LHCN-M2 (cell line): ENCODE measurements around the gene EIF3L. TPM values are rescaled to one million over a fixed set of nuclear protein-coding genes. Genes with fewer than 3 reads are reported as not detected.

Experiments used
- DNase-seq: peaks from one replicate; pipeline ENCODE4 v3.0.0-alpha.2; 2012; ENCODE audit warnings: low read depth
- total RNA-seq: library from RNA; depleted of rRNA; stranded (reverse); fragments of >200 nt; gene quantifications from 2 replicates; pipeline ENCODE4 v1.2.3, GENCODE V29; 2014; rRNA removed

EIF3L gene
- total RNA-seq, 1 experiment from 2014 or later: 345 TPM

- no peak for DNase-seq
These were observed 77.8 kb downstream of the EIF3L start for GRCh38 chr22:37926771-37927636.

GRCh38 chr22:37927637-37927936 is 78.4 kb downstream of the EIF3L start:
- no peak for DNase-seq

GRCh38 chr22:37929390-37929789 is 80.2 kb downstream of the EIF3L start:
- DNase-seq: no peak

- DNase-seq: peak; percentile 35
These were observed 81.2 kb downstream of the EIF3L start for GRCh38 chr22:37930270-37930951.

- peak; percentile 31 for DNase-seq
These were observed 81.8 kb downstream of the EIF3L start for GRCh38 chr22:37930952-37931440.

GRCh38 chr22:37931893-37932389 is 82.7 kb downstream of the EIF3L start:
- DNase-seq: no peak

GRCh38 chr22:37932401-37932800 is 83.2 kb downstream of the EIF3L start:
- no peak for DNase-seq

GRCh38 chr22:37932821-37933578 is 83.8 kb downstream of the EIF3L start:
- no peak for DNase-seq

- DNase-seq: peak; percentile 95
These were observed 84.6 kb downstream of the EIF3L start for GRCh38 chr22:37933711-37934376.

Other genes with a start within 250 kb of the EIF3L start
- 53.3 and 58.4 TPM in 2 replicates for gene GGA1, start 240.6 kb upstream of the EIF3L start, total RNA-seq
- 1.7 and 3.5 TPM in 2 replicates for gene SH3BP1, start 209.8 kb upstream of the EIF3L start, total RNA-seq
- gene PDXP, start 190.7 kb upstream of the EIF3L start, total RNA-seq: 38.7 and 45.1 TPM in 2 replicates
- gene LGALS1, start 173.8 kb upstream of the EIF3L start, total RNA-seq: 5,161 and 10,139 TPM in 2 replicates
- gene NOL12, start 163.1 kb upstream of the EIF3L start, total RNA-seq: 45.1 and 53.9 TPM in 2 replicates
- gene TRIOBP, start 152.4 kb upstream of the EIF3L start, total RNA-seq: 128 and 137 TPM in 2 replicates
- gene GCAT, start 41.5 kb upstream of the EIF3L start, total RNA-seq: 21.2 and 23.4 TPM in 2 replicates
- gene GALR3, start 26.0 kb upstream of the EIF3L start, total RNA-seq: not detected in 2 replicates
- 49.5 and 55.0 TPM in 2 replicates for gene ANKRD54, start 5.1 kb upstream of the EIF3L start, total RNA-seq
- gene MICALL1, start 56.9 kb downstream of the EIF3L start, total RNA-seq: 52.0 and 54.6 TPM in 2 replicates
- 0.29 TPM in 1 of 2 replicates, not detected in the other for gene C22orf23, start 104.2 kb downstream of the EIF3L start, total RNA-seq
- 45.9 and 64.8 TPM in 2 replicates for gene POLR2F, start 104.3 kb downstream of the EIF3L start, total RNA-seq
- not detected in 2 replicates for gene SOX10, start 135.1 kb downstream of the EIF3L start, total RNA-seq
- gene PICK1, start 208.0 kb downstream of the EIF3L start, total RNA-seq: 5.2 and 6.0 TPM in 2 replicates
- not detected in 2 replicates for gene SLC16A8, start 234.8 kb downstream of the EIF3L start, total RNA-seq